Upper lobe of left lung (tissue), 6 donors: Measurements from ENCODE around the gene DYNC2I2. TPM values are rescaled to one million over a fixed set of nuclear protein-coding genes. Genes with fewer than 3 reads are reported as not detected.

Experiments
- ATAC-seq, 2 donors: fragments of 200-7000 bp; cut with Tn5 transposase; one replicate each; pipeline ENCODE4 v1.9.1; 2022; ENCODE audit warnings: mild to moderate bottlenecking in 2 of 2, moderate library complexity in 2 of 2; ENCODE audit not compliant: low FRiP score in 2 of 2
- DNase-seq, 2 donors: peaks; one replicate each; pipeline ENCODE4 v3.0.0-alpha.2; 2019 to 2020
- H3K27ac ChIP-seq, 4 donors: fragments of 200-600 bp; sonication (generic); one replicate each; pipeline ENCODE4 v1.5.1; 2016 to 2019
- H3K27me3 ChIP-seq, 4 donors: fragments of 200-600 bp; sonication (generic); one replicate each; pipeline ENCODE4 v1.5.1; 2017 to 2019
- H3K36me3 ChIP-seq, 4 donors: fragments of 200-600 bp; sonication (generic); one replicate each; pipeline ENCODE4 v1.5.1; 2016 to 2019
- H3K4me1 ChIP-seq, 4 donors: fragments of 200-600 bp; sonication (generic); one replicate each; pipeline ENCODE4 v1.5.1; 2018 to 2019
- H3K4me3 ChIP-seq, 4 donors: fragments of 200-600 bp; sonication (generic); one replicate each; pipeline ENCODE4 v1.5.1; 2017 to 2019; ENCODE audit warnings: mild to moderate bottlenecking in 2 of 4, moderate library complexity in 1 of 4
- H3K9me3 ChIP-seq, 4 donors: fragments of 200-600 bp; sonication (generic); one replicate each; pipeline ENCODE4 v1.5.1; 2018 to 2019
- CTCF ChIP-seq, 6 experiments: fragments of 450-650 bp in 4 of 6; fragments of 200-600 bp in 2 of 6; sonication (generic) in 2 of 6; IDR thresholded peaks; one replicate each; pipeline ENCODE4 v1.5.1; 2016 to 2019; ENCODE audit warnings: antibody characterized with exemption in 6 of 6
- EP300 ChIP-seq, 4 donors: sonication (generic); formaldehyde crosslinking; IDR thresholded peaks; one replicate each; pipeline ENCODE4 v1.5.1; 2017; ENCODE audit warnings: antibody characterized with exemption in 4 of 4, control low read depth in 2 of 4
- POLR2A ChIP-seq, 4 donors: fragments of 450-650 bp; IDR thresholded peaks; one replicate each; pipeline ENCODE4 v1.5.1; 2016 to 2017; ENCODE audit warnings: antibody characterized with exemption in 4 of 4, mild to moderate bottlenecking in 2 of 4
- POLR2AphosphoS5 ChIP-seq, 2 donors: sonication (generic); formaldehyde crosslinking; IDR thresholded peaks; one replicate each; pipeline ENCODE4 v1.5.1; 2017; ENCODE audit warnings: antibody characterized with exemption in 2 of 2
- WGBS, 2 donors: methylation state at CpG; one replicate each; pipeline ENCODE4 v1.1.5; 2017 to 2018; 5-methylcytosine and 5-hydroxymethylcytosine counted together
- total RNA-seq, 6 donors: library from RNA; depleted of rRNA in 4 of 6; stranded (reverse); fragments of >200 nt in 4 of 6; gene quantifications; one replicate each; pipeline versions ENCODE4 v1.1.0 to v1.2.1, GENCODE V29; 2016 to 2021
- donor health status: DM: no; HTN: no; CAD: no; lungs with moderate emphysema.
- donor health status: DM: no; HTN: yes; CAD: no; lungs with severe emphysema.

The DYNC2I2 gene
- total RNA-seq, 6 donors from 2014 or later: 47.8 to 105 (median 76.8) TPM

GRCh38 chr9:128640603-128641002, 16.0 kb downstream of the DYNC2I2 start:
- no peak overlapping the region for H3K4me3 ChIP-seq
- H3K27ac ChIP-seq: no peak overlapping the region
- H3K27me3 ChIP-seq: no peaks in the 10 kb centered on the region
- peaks cover 0 to 20% (median 12%) of the 10 kb centered on the region in 4 donors for H3K36me3 ChIP-seq
- DNase-seq: no peak
- TF ChIP-seq EP300 (IDR thresholded peaks at IDR 0.05) (no peak), CTCF (IDR thresholded peaks at IDR 0.05) (no peak), POLR2A (IDR thresholded peaks at IDR 0.05) (no peak), POLR2AphosphoS5 (IDR thresholded peaks at IDR 0.05) (no peak)
- peaks cover 11 to 18% (median 11%) of the 10 kb centered on the region in 4 donors for H3K4me1 ChIP-seq
- no peaks in the 10 kb centered on the region for H3K9me3 ChIP-seq
- 91 to 96% methylated on average over 14 to 18 of the region's 18 CpGs for WGBS, 2 donors
- no peak for ATAC-seq

GRCh38 chr9:128638580-128638979, 18.1 kb downstream of the DYNC2I2 start:
- H3K9me3 ChIP-seq: no peaks in the 10 kb centered on the region
- no peaks in the 10 kb centered on the region for H3K27me3 ChIP-seq
- ATAC-seq (no peak), DNase-seq (no peak)
- 90 to 98% methylated on average over 4 of the region's 4 CpGs for WGBS, 2 donors
- H3K4me1 ChIP-seq: peaks cover 25 to 34% (median 27%) of the 10 kb centered on the region in 4 donors
- no peak overlapping the region for H3K27ac ChIP-seq
- TF ChIP-seq POLR2AphosphoS5 (IDR thresholded peaks at IDR 0.05): no peak
- TF ChIP-seq POLR2A (IDR thresholded peaks at IDR 0.05): no peak
- no peak for TF ChIP-seq CTCF (IDR thresholded peaks at IDR 0.05)
- TF ChIP-seq EP300 (IDR thresholded peaks at IDR 0.05): no peak
- H3K36me3 ChIP-seq: peaks cover 4 to 32% (median 23%) of the 10 kb centered on the region in 4 donors
- no peak overlapping the region for H3K4me3 ChIP-seq

DNA sequence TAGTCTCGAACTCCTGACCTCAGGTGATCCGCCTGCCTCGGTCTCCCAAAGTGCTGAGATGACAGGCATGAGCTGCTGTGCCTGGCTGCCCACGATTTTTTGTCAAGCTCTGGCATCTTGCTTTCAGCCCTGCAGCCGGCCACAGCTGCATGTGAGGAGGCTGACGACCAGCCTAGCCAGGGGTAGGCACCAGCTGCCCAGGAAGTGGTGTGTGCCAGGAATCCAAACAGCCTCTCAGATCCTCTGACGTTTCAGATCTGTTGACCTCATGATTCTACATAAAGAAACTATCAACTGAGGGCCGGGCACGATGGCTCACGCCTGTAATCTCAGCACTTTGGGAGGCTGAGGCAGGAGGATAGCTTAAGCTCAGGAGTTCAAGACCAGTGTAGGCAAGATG, 19.0 kb downstream of the DYNC2I2 start:
- no peak for DNase-seq
- H3K36me3 ChIP-seq: peaks cover 13 to 41% (median 32%) of the 10 kb centered on the region in 4 donors

GRCh38 chr9:128636556-128637530, 19.8 kb downstream of the DYNC2I2 start:
- Histone ChIP-seq H3K4me1 (peaks cover 25 to 34% (median 27%) of the 10 kb centered on the region in 4 donors), H3K36me3 (peaks cover 21 to 49% (median 40%) of the 10 kb centered on the region in 4 donors), H3K4me3 (no peak overlapping the region), H3K9me3 (no peaks in the 10 kb centered on the region), H3K27ac (peak overlapping the region; percentile 89 to 97 (median 96)), H3K27me3 (no peaks in the 10 kb centered on the region)
- TF ChIP-seq CTCF (IDR thresholded peaks at IDR 0.05) (no peak), EP300 (IDR thresholded peaks at IDR 0.05) (no peak), POLR2AphosphoS5 (IDR thresholded peaks at IDR 0.05) (no peak), POLR2A (IDR thresholded peaks at IDR 0.05) (no peak)
- no peak for DNase-seq
- no peak for ATAC-seq
- WGBS, 2 donors: 88 to 91% methylated on average over 7 to 20 of the region's 20 CpGs

More for the DNA sequence above, 19.0 kb downstream of the DYNC2I2 start:
- H3K27me3 ChIP-seq: no peaks in the 10 kb centered on the region
- no peak for ATAC-seq
- no peak overlapping the region for H3K4me3 ChIP-seq
- no peak for TF ChIP-seq CTCF (IDR thresholded peaks at IDR 0.05)
- TF ChIP-seq POLR2A (IDR thresholded peaks at IDR 0.05): no peak
- no peak for TF ChIP-seq EP300 (IDR thresholded peaks at IDR 0.05)
- no peak for TF ChIP-seq POLR2AphosphoS5 (IDR thresholded peaks at IDR 0.05)
- peaks cover 25 to 34% (median 27%) of the 10 kb centered on the region in 4 donors for H3K4me1 ChIP-seq
- WGBS, 2 donors: 56 to 84% methylated on average over 7 to 10 of the region's 10 CpGs
- no peaks in the 10 kb centered on the region for H3K9me3 ChIP-seq
- H3K27ac ChIP-seq: peak overlapping the region in 1 of 4 donors; percentile 18
